CD4-positive, alpha-beta T cell treated with Interleukin-2 at 100 ng/mL for 4 hours (primary cell): ENCODE measurements around the gene MYO1B.

ENCODE experiments used
- DNase-seq: peaks from one replicate; pipeline ENCODE4 v3.0.0-alpha.2; 2020; ENCODE audit warnings: low spot score

Gene MYO1B

GRCh38 chr2:191262436-191262835, 17.2 kb downstream of the MYO1B start:
- no peak for DNase-seq

- no peak for DNase-seq
Measured at GRCh38 chr2:191263050-191263449, 17.8 kb downstream of the MYO1B start.

- DNase-seq: no peak
Measured at GRCh38 chr2:191264647-191265081, 19.5 kb downstream of the MYO1B start.

- no peak for DNase-seq
Measured at GRCh38 chr2:191265311-191266170, 20.3 kb downstream of the MYO1B start.

GRCh38 chr2:191266201-191266600, 21.0 kb downstream of the MYO1B start:
- DNase-seq: no peak

DNA sequence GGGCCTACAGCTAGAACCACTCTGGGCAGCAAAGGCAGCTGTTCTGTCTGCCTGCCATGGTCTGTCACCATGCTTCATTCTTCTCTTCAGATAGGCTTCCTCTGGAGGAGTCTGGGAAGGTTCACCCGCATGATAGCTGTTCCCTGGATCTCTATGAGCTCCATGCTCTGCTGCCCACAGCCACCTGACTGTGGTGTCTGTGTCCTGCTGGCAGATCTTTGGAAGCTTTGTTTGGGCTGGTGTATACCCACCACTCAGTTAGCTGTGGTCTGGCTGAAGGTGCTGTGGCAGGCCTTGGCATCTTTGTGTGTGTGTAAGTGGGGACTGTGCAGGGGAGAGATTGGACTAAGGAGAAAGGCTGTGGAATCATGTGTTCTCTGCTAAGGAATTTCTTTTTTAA, 23.4 kb downstream of the MYO1B start:
- no peak for DNase-seq

DNA sequence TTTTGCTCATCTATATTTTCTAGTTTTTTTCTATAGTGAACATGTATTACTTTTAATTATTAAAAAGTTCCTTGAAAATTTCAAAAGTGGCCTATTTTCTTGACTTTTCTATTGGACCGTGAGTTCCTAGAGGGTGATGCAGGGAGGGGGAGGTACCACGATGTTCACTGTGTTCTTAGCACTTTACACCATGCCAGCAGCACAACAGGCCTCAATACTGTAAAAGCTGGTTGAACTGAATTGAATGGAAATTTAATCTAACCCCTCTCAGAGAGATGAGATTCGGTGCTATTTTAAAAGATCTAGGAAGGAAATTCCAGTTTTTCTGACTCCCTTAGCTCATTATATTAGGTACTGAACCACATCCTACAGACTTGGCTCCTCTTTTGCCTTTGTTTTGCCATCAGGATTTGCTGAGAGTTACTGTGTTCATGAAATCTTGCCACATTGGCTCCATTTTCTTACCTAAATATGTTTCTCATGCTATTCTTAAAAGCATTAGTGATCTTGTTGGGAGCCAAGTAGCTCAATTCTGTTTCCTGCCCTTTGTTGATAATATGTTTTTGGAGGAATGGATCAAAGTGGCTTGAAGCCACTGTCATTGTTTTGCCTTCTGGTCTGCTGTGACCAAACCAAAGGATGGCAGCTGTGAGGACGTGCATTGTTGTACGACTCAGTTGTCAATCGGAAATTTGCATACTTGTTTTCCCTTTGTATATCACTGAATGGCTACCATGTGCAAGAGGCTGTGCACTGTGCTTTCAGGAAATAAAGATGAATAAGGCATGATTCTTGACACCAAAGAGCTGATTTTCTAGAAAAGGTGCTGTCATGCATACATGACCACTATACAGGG, 25.3 kb downstream of the MYO1B start:
- DNase-seq: no peak

GRCh38 chr2:191272064-191272463, 26.9 kb downstream of the MYO1B start:
- DNase-seq: no peak

DNA sequence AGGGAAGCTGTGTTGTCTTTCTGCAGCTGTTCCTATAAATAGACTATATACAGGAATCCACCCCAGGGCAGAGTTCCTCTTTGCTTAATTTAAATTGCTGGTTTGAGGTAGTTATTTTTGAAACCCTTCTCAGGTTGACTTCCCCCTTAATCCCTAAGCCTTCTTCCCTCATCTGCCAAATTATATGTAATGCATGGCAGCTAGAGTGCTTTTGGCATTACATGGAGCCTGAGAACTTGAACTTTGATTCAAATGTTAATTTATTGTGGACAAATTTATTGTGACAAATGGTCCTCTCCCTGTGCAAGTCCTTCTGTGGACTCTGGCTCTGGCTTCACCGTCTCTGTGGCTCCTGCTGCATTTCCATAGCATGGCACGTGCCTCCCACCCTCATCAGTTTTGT, 29.2 kb downstream of the MYO1B start:
- no peak for DNase-seq

DNA sequence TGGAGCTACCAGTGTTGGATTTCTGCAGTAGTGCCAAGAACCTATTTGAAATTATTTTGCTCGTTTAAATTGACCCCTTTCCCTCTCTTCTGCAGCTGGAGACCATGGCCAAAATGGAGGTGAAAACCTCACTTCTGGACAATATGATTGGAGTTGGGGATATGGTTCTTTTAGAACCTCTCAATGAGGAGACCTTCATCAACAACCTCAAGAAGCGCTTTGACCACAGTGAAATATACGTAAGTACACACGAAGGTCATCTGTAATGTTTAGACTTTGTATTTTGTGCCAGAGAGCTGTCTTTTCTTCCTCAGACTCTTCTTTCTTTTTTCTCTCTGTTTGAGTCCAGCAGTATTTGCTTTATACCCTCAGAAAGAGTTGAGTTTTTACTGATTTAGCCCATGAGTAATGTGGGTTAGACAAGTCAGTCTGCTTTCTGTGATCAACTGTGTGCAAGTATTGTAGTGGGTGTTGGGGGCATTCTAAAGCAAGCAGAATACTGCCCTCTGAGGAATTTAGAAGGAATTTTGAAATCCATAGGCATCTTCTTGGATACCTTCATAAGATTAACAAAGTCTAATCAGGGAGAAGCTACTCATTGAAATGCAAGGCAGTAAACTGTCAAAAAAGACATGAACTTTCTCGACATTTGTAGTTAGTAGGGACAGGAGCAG, 31.7 kb downstream of the MYO1B start:
- DNase-seq: no peak

DNA sequence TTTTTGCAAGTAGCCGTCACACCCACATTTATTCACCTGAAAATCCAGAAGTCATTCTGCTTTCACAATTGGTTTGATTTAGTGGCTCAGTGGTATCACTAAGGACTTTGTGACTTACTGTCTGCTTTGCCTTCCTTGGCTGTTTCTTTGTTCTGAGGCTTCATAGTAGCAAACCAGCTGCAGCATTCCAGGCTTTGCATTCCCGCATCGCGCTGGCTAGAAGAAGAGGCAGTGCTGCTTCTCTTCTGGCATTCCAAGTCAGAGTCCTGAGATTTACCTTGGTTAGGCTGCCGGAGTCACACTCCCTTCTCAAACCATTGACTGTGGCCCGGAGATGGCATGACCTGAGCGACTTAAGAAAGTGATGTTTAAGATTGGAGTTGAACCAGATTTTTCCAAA, 35.1 kb downstream of the MYO1B start:
- no peak for DNase-seq

- no peak for DNase-seq
Measured at GRCh38 chr2:191280834-191281756, 35.9 kb downstream of the MYO1B start.

DNA sequence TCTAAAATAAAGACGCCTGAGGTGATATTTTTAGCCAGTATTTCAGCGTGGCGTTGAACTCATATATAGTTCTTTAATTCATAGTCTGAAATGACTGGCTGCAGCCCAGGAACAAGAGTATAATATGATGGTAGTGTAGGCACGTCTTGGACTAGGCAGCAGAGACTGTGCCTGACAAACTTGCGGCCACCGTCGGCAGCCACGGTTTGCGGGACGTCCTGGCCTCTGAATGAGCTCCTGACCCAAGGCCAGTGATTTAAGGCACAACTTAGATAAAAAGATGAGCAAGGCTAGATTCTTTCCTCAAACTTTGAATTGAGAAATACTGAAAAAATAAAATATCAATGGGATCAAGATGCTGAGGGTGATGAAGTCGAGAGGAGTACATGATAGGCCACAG, 40.0 kb downstream of the MYO1B start:
- DNase-seq: no peak

- DNase-seq: no peak
Measured at GRCh38 chr2:191287820-191288219, 42.6 kb downstream of the MYO1B start.

DNA sequence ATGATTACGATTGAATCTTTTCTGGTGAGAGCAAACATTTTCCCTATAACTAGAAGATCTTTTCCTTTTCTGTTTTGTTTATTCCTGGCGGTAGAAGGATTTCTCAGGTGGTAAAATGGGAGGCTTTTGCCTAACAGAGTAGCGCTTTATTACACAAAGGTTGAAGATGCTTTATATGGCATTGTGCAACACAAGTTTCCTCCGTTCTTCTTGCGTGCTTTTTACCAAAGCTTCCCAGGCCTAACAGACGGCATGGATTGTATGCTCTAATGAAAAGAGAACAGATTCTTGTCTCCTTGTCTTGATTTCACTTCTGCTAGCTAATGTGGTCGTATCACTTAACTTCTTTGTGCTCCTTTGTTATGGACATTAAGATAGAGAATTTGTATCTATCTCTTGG, 43.8 kb downstream of the MYO1B start:
- no peak for DNase-seq

- DNase-seq: no peak
Measured at GRCh38 chr2:191291471-191291870, 46.3 kb downstream of the MYO1B start.

DNA sequence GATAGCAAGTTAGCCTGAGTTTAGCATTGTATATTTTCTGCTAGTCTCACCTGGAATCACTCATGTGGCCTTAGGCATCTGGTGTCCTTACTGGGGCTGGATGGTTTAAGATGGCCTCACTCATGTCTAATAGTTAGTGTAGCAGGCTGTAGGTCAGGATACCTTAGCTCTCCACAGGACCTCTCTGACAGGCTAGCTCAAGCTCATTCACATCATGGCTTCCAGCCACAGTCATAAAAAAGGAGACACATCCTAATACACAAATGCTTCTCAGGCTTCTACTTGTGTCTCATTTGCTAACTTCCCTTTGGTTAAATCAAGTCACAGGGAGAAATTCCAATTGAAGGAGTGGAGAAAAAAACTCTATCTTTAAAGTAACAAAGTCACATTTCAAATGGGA, 47.7 kb downstream of the MYO1B start:
- no peak for DNase-seq

- no peak for DNase-seq
Measured at GRCh38 chr2:191295088-191295487, 49.9 kb downstream of the MYO1B start.

DNA sequence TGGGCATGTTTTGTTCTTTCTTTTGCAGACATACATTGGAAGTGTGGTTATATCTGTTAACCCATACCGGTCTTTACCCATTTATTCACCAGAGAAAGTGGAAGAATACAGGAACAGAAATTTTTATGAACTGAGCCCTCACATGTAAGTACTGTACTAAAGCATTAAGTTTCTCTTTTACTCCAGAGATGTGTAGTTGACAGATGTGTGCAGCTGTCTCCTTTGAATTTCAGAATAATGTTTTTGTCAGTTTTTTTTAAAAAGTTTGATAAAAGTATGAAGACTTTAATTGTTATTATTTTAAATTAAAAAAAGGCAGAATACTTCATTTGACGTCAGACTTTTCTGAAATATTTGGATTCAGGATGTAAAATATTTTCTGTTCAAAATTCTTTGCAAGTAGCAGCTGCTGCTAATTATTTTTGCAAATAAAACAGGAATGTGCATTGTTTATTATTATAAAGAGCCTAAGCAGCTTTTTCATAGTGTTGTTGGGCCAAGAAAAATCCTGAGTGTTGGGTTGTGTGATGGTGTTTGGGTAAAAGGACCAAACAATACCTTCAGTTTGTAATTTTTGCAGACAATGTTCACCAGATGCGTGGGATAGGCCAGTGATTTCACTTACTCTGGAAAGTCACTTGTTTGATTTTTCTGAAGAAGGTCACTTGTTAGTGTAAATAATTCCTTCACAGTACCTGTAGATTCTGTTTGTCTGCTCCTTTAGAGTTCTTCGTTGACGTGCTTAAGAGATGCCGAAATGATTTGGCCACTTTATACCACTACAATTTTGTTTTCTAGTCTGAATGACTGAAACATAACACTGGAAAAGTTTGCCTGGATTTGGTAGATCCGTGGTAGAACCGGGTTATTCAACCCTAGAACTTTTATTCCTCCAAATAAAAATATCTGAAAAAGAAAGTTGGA, 51.1 kb downstream of the MYO1B start:
- DNase-seq: no peak

GRCh38 chr2:191297033-191297432, 51.8 kb downstream of the MYO1B start:
- DNase-seq: no peak
